Lower leg skin (tissue), 3 donors: ENCODE results near the gene DRAXIN.

ENCODE experiments used
- CTCF ChIP-seq, 3 donors: fragments of 450-650 bp; IDR thresholded peaks; one replicate each; pipeline ENCODE4 v1.5.1; 2016; ENCODE audit warnings: antibody characterized with exemption in 3 of 3, mild to moderate bottlenecking in 3 of 3, moderate library complexity in 2 of 3
- POLR2A ChIP-seq, 2 donors: fragments of 450-650 bp; IDR thresholded peaks; one replicate each; pipeline ENCODE4 v1.6.1; 2016 to 2017; ENCODE audit warnings: antibody characterized with exemption in 2 of 2, mild to moderate bottlenecking in 1 of 2, moderate library complexity in 1 of 2

DNA sequence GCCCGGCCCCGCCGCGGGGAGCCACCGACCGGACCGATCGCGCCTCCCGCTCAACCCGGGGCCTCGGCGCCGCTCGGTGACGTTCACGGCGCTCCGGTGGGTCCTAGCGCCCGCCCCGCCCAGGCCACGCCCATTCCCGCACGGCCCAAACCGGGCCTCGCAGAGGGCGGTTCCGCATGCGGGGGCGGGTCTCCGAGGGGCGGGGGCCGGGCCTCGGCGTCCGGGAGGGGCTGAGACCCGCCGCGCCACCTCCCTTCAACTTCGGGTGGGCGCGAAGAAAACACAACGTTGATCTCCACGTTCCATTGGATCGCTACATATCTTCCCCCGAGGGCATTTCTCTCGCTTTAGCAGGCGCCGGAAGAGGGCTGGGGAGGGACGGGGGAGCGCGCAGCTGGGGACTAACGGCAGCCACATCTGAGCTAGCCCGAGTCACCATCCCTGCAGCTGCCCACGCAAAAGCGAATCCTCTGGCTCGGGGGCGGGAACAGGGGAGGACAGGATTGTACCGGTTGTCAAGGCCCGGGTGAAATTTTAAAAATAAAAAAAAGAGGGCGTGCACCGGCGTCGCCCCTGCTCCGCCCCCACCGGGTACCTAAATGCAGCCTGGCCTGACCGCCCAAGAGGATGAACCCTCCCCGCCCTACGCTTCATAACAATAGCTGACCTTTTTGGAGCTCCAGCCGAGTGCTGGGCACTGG lies 10.3 kb upstream of the DRAXIN start, which contains the start of gene MAD2L2:
- TF ChIP-seq CTCF (IDR thresholded peaks at IDR 0.05) (no peak), POLR2A (IDR thresholded peaks at IDR 0.05) (no peak)
